Measurements from ENCODE around the gene MYO16. TPM values are rescaled to one million over a fixed set of nuclear protein-coding genes. Genes with fewer than 3 reads are reported as not detected.

MYO16 gene
- total RNA-seq, 1 donor from 2014 or later: 2.3 TPM

- no peak overlapping the region for H3K27ac Mint-ChIP-seq
- TF ChIP-seq CTCF (IDR thresholded peaks at IDR 0.05; ENCODE audit: unreplicated experiment): no peak
- no peak for DNase-seq (ENCODE audit: low spot score, unreplicated experiment)
- peaks cover 11% of the 10 kb centered on the region for H3K9me3 Mint-ChIP-seq (ENCODE audit: low read depth)
- H3K4me3 Mint-ChIP-seq (ENCODE audit: low read depth): no peak overlapping the region
- no peaks in the 10 kb centered on the region for H3K27me3 Mint-ChIP-seq
- H3K36me3 Mint-ChIP-seq (ENCODE audit: insufficient read depth): peaks cover 4% of the 10 kb centered on the region
- no peaks in the 10 kb centered on the region for H3K4me1 Mint-ChIP-seq (ENCODE audit: low read depth)
Observed at GRCh38 chr13:108700422-108701170, 71.2 kb downstream of the MYO16 start.

- no peaks in the 10 kb centered on the region for H3K4me1 Mint-ChIP-seq (ENCODE audit: low read depth)
- peaks cover 16% of the 10 kb centered on the region for H3K9me3 Mint-ChIP-seq (ENCODE audit: low read depth)
- no peak overlapping the region for H3K27ac Mint-ChIP-seq
- no peaks in the 10 kb centered on the region for H3K27me3 Mint-ChIP-seq
- no peak for TF ChIP-seq CTCF (IDR thresholded peaks at IDR 0.05; ENCODE audit: unreplicated experiment)
- peaks cover 4% of the 10 kb centered on the region for H3K36me3 Mint-ChIP-seq (ENCODE audit: insufficient read depth)
- H3K4me3 Mint-ChIP-seq (ENCODE audit: low read depth): no peak overlapping the region
- no peak for DNase-seq (ENCODE audit: low spot score, unreplicated experiment)
Observed at GRCh38 chr13:108702171-108702570, 72.8 kb downstream of the MYO16 start.

GRCh38 chr13:108705031-108705430 lies 75.6 kb downstream of the MYO16 start:
- no peak for DNase-seq (ENCODE audit: low spot score, unreplicated experiment)
- Mint-ChIP-seq H3K4me1 (ENCODE audit: low read depth) (no peaks in the 10 kb centered on the region), H3K36me3 (ENCODE audit: insufficient read depth) (peaks cover 4% of the 10 kb centered on the region), H3K4me3 (ENCODE audit: low read depth) (no peak overlapping the region), H3K27ac (no peak overlapping the region), H3K27me3 (no peaks in the 10 kb centered on the region), H3K9me3 (ENCODE audit: low read depth) (peaks cover 18% of the 10 kb centered on the region)
- no peak for TF ChIP-seq CTCF (IDR thresholded peaks at IDR 0.05; ENCODE audit: unreplicated experiment)

GRCh38 chr13:108707584-108707983 lies 78.2 kb downstream of the MYO16 start:
- Mint-ChIP-seq H3K27ac (no peak overlapping the region), H3K4me1 (ENCODE audit: low read depth) (peaks cover 1% of the 10 kb centered on the region), H3K36me3 (ENCODE audit: insufficient read depth) (no peaks in the 10 kb centered on the region), H3K4me3 (ENCODE audit: low read depth) (no peak overlapping the region), H3K9me3 (ENCODE audit: low read depth) (peaks cover 7% of the 10 kb centered on the region), H3K27me3 (no peaks in the 10 kb centered on the region)
- TF ChIP-seq CTCF (IDR thresholded peaks at IDR 0.05; ENCODE audit: unreplicated experiment): no peak
- DNase-seq (ENCODE audit: low spot score, unreplicated experiment): no peak

GRCh38 chr13:108708921-108709320 lies 79.5 kb downstream of the MYO16 start:
- no peaks in the 10 kb centered on the region for H3K27me3 Mint-ChIP-seq
- no peak for DNase-seq (ENCODE audit: low spot score, unreplicated experiment)
- no peaks in the 10 kb centered on the region for H3K36me3 Mint-ChIP-seq (ENCODE audit: insufficient read depth)
- H3K4me3 Mint-ChIP-seq (ENCODE audit: low read depth): no peak overlapping the region
- H3K27ac Mint-ChIP-seq: no peak overlapping the region
- H3K4me1 Mint-ChIP-seq (ENCODE audit: low read depth): peaks cover 1% of the 10 kb centered on the region
- peaks cover 7% of the 10 kb centered on the region for H3K9me3 Mint-ChIP-seq (ENCODE audit: low read depth)
- no peak for TF ChIP-seq CTCF (IDR thresholded peaks at IDR 0.05; ENCODE audit: unreplicated experiment)

Data from progenitor cell of endocrine pancreas (in vitro differentiated cells).